ENCODE results near the gene FBLN1. TPM values are rescaled to one million over a fixed set of nuclear protein-coding genes. Genes with fewer than 3 reads are reported as not detected.

FBLN1 gene
- total and polyA plus RNA-seq, 9 of the 15 experiments (the other 6 are each of a cell fraction or from before 2014, with no cell fraction given): 0.66 TPM; not detected in 8

DNA sequence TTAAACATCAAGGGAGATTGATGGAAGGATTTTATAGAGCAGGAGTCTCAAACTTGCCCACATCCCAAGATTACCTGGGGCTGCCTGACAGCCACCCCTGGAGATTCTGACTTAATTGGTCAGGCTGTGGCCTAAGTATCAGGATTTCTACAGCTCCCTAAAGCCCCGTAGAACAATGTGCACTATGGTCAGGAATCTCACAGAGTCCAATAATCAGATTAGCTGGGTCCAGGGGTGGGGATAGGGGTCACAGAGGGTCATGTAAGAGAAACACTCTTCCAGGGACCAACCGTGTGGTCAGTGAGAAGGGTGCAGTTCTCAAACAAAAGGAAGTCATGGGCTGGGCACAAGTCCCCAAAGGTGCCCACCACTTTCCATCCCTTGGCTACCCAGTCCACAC is 20.5 kb upstream of the FBLN1 start:
- H3K4me3 ChIP-seq: no peak overlapping the region
- H3K9me1 ChIP-seq (ENCODE audit: control insufficient read depth, insufficient read depth, low read length): no peaks in the 10 kb centered on the region
- POLR2A ChIA-PET: no interaction called here
- H3K4me2 ChIP-seq (ENCODE audit: insufficient read depth, low read length): no peak overlapping the region
- H4K20me1 ChIP-seq (replicated peaks; ENCODE audit: control insufficient read depth, insufficient read depth, low read length): no peaks in the 10 kb centered on the region
- in situ Hi-C loops (cut with MboI) (no loop called here), intact Hi-C loops (cut with micrococcal nuclease) (no loop called here)
- ATAC-seq (no peak), FAIRE-seq (no peak), DNase-seq (ENCODE audit: extremely low read depth in 1 of 4, low spot score in 3 of 4) (no peak)
- H3K36me3 ChIP-seq (ENCODE audit: control insufficient read depth, insufficient read depth, low read length): no peaks in the 10 kb centered on the region
- H3K27me3 ChIP-seq (ENCODE audit: control insufficient read depth in 2 of 2, insufficient read depth in 2 of 2, low read length in 2 of 2): no peaks in the 10 kb centered on the region
- no peak overlapping the region for H2AFZ ChIP-seq (ENCODE audit: low read depth, low read length)
- H3K9me3 ChIP-seq (replicated peaks; ENCODE audit: control insufficient read depth, insufficient read depth, low read depth, low read length): no peaks in the 10 kb centered on the region
- H3K4me1 ChIP-seq (replicated peaks in 1 of 2; ENCODE audit: control insufficient read depth in 2 of 2, insufficient read depth in 2 of 2, low read length in 2 of 2): no peaks in the 10 kb centered on the region
- no peak for TF ChIP-seq NCOA1 (IDR thresholded peaks at IDR 0.05; ENCODE audit: low read depth)
- no peak for TF ChIP-seq ZNF408 (CRISPR knock-in tag; IDR thresholded peaks at IDR 0.05; ENCODE audit: low read depth)
- TF ChIP-seq, protein P1, sequence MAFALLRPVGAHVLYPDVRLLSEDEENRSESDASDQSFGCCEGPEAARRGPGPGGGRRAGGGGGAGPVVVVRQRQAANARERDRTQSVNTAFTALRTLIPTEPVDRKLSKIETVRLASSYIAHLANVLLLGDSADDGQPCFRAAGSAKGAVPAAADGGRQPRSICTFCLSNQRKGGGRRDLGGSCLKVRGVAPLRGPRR (CRISPR knock-in tag; IDR thresholded peaks at IDR 0.05): no peak
- TF ChIP-seq ZNF165 (CRISPR knock-in tag; IDR thresholded peaks at IDR 0.05; ENCODE audit: borderline replicate concordance): no peak
- TF ChIP-seq, protein P2, sequence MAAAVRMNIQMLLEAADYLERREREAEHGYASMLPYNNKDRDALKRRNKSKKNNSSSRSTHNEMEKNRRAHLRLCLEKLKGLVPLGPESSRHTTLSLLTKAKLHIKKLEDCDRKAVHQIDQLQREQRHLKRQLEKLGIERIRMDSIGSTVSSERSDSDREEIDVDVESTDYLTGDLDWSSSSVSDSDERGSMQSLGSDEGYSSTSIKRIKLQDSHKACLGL (CRISPR knock-in tag; IDR thresholded peaks at IDR 0.05; ENCODE audit: borderline replicate concordance, poor library complexity, severe bottlenecking): no peak
- no peak for TF ChIP-seq CHD4 (IDR thresholded peaks at IDR 0.05; ENCODE audit: insufficient read depth, insufficient replicate concordance, low read depth, low read length, poor library complexity, severe bottlenecking)
- TF ChIP-seq, protein P3, sequence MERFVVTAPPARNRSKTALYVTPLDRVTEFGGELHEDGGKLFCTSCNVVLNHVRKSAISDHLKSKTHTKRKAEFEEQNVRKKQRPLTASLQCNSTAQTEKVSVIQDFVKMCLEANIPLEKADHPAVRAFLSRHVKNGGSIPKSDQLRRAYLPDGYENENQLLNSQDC (CRISPR knock-in tag; IDR thresholded peaks at IDR 0.05): no peak
- no TSS peak for BruUV-seq (replicated peaks)
- H3K79me2 ChIP-seq (ENCODE audit: control insufficient read depth, insufficient read depth, low read length): no peaks in the 10 kb centered on the region
- no peak overlapping the region for H3K9ac ChIP-seq (ENCODE audit: insufficient read depth in 1 of 2, low read depth in 2 of 2, low read length in 2 of 2)
- WGBS (ENCODE audit: insufficient coverage, low coverage, missing lambda C conversion rate): 0% methylated on average over 2 of the region's 2 CpGs
- H3K27ac ChIP-seq (ENCODE audit: extremely low read depth, low read depth, low read length): no peak overlapping the region
- CTCF ChIA-PET (ENCODE audit: low intra/inter-chr PET ratio): no interaction called here

Data from K562 (cell line).